ENCODE data around the gene MAPT.

Gene MAPT

DNA sequence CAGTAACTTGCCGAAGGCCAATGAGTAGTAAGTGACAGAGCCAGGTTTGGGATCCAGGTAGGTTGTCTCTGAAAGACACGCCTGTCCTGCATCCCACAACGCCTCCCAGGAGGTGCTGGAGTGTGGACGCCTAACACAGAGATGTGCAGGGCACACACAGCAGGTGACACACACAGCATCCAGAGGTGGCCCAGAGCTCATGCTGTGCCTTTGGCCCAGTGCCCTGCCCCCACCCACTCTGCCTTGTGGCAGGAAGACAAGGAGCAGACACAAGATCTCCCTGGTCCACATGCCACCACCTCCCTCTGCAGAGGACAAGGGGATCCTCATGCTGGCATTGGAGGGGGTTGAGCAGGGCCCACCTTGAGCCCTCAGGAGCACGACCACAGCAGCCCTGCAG lies 90.0 kb downstream of the MAPT start:
- in situ Hi-C loops (cut with HindIII; ENCODE audit: low sequenced_read_pairs) = no loop called here

DNA sequence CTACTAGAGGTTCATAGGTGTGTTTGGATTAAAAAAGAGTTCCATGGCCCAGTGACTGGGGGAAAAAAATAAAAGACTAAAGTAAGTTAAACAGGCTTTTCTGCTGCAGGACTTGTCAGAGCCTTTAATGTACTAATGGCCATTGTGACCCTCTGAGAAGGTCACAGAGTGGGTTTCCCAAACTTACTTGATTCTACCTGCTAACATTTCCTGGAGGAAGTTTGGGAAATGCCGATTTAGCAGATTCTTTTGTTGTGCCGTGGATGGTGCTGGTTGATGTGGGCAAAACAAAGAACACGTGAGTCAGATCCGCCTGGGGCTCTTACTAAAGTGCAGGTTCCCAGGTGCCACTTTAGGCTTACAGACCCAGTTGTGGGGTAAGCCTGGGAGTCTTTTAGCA lies 91.1 kb downstream of the MAPT start:
- in situ Hi-C loops (cut with HindIII; ENCODE audit: low sequenced_read_pairs) = no loop called here

DNA sequence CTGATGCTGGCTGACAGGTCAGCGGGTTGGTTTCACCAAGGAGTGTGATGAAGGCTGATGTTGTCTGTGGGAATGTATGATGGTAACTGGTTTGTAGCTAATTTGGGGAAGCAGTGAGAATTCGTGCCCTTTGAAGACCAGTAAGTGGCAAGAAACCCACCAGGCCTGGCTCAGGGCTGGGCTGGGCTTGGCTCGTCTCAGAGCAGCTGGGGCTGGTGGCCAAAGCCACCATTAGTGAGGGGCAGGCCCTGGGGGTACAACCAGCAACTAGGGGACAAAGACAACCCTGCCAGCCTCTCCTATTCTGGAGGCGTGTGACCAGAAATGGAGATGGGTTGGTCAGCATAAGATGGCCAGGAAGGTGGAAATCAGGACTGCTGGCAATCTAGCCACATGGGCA lies 91.7 kb downstream of the MAPT start:
- in situ Hi-C loops (cut with HindIII; ENCODE audit: low sequenced_read_pairs) = no loop called here

DNA sequence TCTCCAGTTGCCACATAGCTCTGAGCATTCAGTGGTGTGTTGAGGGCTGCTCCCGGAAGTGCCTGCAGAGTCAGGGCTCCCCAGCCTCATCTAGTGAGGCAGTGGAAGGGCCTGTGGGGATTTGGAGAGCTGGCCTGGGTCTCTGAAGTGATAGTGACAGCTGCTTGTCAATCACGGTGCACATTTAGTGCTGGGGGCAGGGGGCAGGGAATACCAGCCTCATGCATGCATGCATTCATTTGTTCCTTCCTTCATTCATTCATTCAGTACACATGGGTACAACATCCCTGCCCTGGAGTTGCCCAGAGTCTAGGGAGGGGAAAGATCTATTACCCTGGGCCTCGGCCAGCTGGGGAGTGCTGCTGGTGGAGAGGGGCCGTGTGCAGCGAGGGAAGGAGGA lies 93.4 kb downstream of the MAPT start:
- in situ Hi-C loops (cut with HindIII; ENCODE audit: low sequenced_read_pairs) = no loop called here

DNA sequence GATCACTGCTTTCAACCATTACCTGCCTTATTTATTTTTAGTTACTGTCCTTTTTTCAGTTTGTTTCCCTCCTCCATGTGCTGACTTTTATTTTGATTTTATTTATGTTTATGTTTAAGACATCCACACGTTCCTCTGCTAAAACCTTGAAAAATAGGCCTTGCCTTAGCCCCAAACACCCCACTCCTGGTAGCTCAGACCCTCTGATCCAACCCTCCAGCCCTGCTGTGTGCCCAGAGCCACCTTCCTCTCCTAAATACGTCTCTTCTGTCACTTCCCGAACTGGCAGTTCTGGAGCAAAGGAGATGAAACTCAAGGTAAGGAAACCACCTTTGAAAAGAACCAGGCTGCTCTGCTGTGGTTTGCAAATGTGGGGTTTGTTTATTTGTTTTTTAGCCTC lies 95.4 kb downstream of the MAPT start:
- in situ Hi-C loops (cut with HindIII; ENCODE audit: low sequenced_read_pairs) = no loop called here

DNA sequence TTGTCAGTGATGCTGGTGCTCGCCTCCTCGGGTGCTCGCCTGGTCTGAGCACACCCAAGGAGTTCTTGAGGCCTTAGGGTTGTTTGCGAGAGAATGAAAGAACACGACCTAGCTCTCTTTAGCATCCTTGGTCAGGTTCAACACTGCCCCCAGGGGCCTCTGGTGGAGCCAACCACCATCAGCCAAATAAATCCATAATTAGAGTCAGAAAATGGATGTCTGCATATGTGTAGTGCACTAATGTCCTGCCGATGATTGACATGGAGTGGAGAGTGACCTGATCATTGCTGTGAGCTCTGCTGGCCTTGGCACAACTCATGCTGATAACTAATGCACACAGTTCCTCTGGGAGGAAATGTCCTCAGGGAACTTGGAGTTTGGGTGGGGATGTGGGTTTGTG lies 96.5 kb downstream of the MAPT start:
- in situ Hi-C loops (cut with HindIII; ENCODE audit: low sequenced_read_pairs) = no loop called here

DNA sequence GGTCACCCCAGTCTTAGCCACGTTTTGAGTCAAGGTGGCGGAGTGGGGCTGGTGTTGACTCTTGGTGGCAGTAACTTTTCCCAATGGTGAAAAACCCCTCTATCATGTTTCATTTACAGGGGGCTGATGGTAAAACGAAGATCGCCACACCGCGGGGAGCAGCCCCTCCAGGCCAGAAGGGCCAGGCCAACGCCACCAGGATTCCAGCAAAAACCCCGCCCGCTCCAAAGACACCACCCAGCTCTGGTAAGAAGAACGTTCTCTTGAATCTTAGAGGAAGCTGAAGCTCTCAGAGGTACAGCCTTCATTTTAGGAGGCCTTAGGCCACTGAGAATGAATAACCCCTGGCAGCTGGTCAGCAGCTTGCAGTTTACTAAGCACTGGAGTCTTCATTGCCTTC lies 97.0 kb downstream of the MAPT start:
- in situ Hi-C loops (cut with HindIII; ENCODE audit: low sequenced_read_pairs) = no loop called here

DNA sequence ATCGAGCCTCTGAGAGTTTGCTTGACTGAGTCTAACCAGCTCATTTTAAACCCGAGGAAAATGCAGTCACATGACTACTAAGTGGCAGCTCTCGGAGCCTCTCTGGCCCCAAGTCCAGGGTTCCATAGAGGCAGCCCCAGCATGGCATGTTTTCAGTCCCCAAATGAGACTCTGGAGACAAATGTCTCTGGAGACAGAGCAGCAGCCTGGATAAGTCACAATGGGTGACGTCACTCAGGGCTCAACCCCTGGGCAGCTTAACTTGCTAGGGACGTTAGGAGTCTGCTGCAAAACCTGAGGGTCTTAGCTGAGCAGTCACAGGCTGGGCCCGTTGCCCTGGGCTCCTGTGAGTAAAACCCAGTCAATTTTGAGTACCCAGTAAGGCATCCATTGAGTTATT lies 97.8 kb downstream of the MAPT start:
- in situ Hi-C loops (cut with HindIII; ENCODE audit: low sequenced_read_pairs) = no loop called here

DNA sequence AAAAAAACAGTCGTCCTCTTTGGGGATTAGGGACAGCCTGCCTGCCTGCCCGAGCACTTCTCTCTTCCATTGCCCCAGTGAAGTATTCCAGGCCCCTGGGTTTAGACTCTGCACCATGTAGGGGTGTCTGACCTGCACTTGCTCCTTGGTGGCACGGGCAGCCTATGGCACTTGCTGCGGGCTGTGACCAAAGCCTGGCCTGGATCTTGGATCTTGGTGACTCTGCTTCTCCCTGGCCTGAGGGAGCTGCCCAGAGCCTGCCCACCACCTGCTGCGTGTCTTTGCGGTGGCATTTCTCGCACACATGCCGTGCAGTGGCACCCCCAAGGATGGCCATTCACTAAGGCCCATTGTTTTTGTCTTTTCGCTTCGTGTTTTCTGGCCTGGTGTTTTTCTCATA lies 98.5 kb downstream of the MAPT start:
- in situ Hi-C loops (cut with HindIII; ENCODE audit: low sequenced_read_pairs) = no loop called here

DNA sequence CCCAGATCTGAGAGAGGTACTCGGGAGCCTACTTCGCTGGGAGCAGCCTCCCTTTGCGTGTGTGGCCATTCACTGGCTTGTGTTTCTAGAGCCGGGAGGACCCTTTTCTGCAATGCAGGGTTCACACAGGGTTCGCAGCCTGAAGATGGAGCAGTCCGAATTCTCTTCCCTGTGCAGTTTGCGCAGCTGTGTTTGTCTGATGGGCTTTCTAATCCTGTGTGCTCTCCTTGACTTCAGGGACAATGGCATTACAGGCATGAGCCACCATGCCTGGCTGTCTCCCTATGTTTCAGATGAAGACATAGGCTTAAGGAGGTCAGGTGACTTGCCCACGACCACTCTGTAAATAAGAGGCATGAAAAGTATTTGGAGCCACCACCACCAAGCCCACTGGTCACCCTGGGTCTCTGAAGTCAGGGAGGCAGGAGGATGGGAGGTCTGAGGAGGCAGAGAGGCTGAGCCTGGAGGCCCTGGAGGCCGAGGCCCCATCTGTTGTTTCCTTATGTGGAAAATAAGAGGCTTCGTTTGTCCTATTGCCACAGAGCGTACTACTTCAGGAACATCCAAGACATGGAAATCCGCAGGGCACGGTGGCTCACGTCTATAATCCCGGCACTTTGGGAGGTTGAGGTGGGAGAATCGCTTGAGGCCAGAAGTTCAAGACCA lies 99.7 kb downstream of the MAPT start:
- in situ Hi-C loops (cut with HindIII; ENCODE audit: low sequenced_read_pairs) = no loop called here

DNA sequence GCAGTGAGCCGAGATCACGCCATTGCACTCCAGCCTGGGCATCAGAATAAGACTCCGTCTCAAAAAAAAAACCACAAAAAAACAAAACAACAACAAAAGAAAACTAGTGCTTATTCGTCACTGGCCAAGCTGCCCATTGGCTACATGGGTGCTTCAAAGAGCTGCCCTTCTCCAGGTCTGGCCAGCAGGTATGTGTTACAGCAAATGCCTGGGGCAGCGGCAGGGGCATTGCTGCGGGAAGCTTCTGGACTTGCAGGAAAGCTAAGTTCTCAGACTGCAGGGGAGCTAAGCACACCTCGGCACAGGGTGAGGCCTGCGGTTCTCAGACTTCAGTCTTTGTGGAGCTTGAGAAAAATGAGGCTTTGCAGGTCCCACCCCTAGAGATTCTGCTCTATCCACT lies 100.6 kb downstream of the MAPT start:
- in situ Hi-C loops (cut with HindIII; ENCODE audit: low sequenced_read_pairs) = no loop called here

DNA sequence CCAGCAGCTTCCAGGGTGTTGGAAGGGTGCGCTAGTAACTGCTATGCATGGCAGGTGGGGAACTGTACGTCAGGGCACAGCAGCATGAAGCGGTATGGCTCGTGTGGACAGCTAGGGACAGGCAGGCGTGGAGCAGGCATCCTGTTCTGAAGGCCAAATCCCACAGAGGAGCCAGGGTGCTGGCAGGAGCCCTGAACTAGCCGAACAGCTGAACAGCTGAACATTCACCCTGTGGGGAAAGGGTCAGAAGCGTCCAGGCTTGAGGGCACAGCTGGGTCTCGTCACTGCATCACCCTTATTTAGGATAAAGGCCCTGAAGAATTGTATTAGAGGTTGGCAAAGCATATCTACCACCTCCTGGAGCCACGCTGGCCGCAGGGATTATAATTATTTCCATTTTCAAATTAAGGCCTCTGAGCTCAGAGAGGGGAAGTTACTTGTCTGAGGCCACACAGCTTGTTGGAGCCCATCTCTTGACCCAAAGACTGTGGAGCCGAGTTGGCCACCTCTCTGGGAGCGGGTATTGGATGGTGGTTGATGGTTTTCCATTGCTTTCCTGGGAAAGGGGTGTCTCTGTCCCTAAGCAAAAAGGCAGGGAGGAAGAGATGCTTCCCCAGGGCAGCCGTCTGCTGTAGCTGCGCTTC lies 101.4 kb downstream of the MAPT start:
- in situ Hi-C loops (cut with HindIII; ENCODE audit: low sequenced_read_pairs) = no loop called here

DNA sequence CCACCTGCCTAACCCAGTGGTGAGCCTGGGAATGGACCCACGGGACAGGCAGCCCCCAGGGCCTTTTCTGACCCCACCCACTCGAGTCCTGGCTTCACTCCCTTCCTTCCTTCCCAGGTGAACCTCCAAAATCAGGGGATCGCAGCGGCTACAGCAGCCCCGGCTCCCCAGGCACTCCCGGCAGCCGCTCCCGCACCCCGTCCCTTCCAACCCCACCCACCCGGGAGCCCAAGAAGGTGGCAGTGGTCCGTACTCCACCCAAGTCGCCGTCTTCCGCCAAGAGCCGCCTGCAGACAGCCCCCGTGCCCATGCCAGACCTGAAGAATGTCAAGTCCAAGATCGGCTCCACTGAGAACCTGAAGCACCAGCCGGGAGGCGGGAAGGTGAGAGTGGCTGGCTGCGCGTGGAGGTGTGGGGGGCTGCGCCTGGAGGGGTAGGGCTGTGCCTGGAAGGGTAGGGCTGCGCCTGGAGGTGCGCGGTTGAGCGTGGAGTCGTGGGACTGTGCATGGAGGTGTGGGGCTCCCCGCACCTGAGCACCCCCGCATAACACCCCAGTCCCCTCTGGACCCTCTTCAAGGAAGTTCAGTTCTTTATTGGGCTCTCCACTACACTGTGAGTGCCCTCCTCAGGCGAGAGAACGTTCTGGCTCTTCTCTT lies 102.1 kb downstream of the MAPT start:
- in situ Hi-C loops (cut with HindIII; ENCODE audit: low sequenced_read_pairs) = no loop called here

DNA sequence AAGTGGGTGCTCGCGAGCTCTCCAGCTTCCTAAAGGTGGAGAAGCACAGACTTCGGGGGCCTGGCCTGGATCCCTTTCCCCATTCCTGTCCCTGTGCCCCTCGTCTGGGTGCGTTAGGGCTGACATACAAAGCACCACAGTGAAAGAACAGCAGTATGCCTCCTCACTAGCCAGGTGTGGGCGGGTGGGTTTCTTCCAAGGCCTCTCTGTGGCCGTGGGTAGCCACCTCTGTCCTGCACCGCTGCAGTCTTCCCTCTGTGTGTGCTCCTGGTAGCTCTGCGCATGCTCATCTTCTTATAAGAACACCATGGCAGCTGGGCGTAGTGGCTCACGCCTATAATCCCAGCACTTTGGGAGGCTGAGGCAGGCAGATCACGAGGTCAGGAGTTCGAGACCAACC lies 102.8 kb downstream of the MAPT start:
- in situ Hi-C loops (cut with HindIII; ENCODE audit: low sequenced_read_pairs) = no loop called here

DNA sequence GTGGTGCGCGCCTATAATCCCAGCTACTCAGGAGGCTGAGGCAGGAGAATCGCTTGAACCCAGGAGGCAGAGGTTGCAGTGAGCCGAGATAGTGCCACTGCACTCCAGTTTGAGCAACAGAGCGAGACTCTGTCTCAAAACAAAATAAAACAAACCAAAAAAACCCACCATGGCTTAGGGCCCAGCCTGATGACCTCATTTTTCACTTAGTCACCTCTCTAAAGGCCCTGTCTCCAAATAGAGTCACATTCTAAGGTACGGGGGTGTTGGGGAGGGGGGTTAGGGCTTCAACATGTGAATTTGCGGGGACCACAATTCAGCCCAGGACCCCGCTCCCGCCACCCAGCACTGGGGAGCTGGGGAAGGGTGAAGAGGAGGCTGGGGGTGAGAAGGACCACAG lies 103.3 kb downstream of the MAPT start:
- in situ Hi-C loops (cut with HindIII; ENCODE audit: low sequenced_read_pairs) = no loop called here

DNA sequence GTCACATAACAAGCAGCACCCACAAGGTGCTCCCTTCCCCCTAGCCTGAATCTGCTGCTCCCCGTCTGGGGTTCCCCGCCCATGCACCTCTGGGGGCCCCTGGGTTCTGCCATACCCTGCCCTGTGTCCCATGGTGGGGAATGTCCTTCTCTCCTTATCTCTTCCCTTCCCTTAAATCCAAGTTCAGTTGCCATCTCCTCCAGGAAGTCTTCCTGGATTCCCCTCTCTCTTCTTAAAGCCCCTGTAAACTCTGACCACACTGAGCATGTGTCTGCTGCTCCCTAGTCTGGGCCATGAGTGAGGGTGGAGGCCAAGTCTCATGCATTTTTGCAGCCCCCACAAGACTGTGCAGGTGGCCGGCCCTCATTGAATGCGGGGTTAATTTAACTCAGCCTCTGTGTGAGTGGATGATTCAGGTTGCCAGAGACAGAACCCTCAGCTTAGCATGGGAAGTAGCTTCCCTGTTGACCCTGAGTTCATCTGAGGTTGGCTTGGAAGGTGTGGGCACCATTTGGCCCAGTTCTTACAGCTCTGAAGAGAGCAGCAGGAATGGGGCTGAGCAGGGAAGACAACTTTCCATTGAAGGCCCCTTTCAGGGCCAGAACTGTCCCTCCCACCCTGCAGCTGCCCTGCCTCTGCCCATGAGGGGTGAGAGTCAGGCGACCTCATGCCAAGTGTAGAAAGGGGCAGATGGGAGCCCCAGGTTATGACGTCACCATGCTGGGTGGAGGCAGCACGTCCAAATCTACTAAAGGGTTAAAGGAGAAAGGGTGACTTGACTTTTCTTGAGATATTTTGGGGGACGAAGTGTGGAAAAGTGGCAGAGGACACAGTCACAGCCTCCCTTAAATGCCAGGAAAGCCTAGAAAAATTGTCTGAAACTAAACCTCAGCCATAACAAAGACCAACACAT lies 104.9 kb downstream of the MAPT start, which contains the start of gene STH:
STH (plus strand) TSS at position 264 of the 913 bp plus-strand sequence; CDS start at position 294, 30 bp downstream.
- in situ Hi-C loops (cut with HindIII; ENCODE audit: low sequenced_read_pairs) = no loop called here

DNA sequence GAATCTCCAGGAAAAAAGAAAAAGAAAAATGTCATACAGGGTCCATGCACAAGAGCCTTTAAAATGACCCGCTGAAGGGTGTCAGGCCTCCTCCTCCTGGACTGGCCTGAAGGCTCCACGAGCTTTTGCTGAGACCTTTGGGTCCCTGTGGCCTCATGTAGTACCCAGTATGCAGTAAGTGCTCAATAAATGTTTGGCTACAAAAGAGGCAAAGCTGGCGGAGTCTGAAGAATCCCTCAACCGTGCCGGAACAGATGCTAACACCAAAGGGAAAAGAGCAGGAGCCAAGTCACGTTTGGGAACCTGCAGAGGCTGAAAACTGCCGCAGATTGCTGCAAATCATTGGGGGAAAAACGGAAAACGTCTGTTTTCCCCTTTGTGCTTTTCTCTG lies 105.5 kb downstream of the MAPT start:
- in situ Hi-C loops (cut with HindIII; ENCODE audit: low sequenced_read_pairs) = no loop called here

DNA sequence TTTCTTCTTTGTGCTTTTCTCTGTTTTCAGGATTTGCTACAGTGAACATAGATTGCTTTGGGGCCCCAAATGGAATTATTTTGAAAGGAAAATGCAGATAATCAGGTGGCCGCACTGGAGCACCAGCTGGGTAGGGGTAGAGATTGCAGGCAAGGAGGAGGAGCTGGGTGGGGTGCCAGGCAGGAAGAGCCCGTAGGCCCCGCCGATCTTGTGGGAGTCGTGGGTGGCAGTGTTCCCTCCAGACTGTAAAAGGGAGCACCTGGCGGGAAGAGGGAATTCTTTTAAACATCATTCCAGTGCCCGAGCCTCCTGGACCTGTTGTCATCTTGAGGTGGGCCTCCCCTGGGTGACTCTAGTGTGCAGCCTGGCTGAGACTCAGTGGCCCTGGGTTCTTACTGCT lies 105.9 kb downstream of the MAPT start:
- in situ Hi-C loops (cut with HindIII; ENCODE audit: low sequenced_read_pairs) = no loop called here

DNA sequence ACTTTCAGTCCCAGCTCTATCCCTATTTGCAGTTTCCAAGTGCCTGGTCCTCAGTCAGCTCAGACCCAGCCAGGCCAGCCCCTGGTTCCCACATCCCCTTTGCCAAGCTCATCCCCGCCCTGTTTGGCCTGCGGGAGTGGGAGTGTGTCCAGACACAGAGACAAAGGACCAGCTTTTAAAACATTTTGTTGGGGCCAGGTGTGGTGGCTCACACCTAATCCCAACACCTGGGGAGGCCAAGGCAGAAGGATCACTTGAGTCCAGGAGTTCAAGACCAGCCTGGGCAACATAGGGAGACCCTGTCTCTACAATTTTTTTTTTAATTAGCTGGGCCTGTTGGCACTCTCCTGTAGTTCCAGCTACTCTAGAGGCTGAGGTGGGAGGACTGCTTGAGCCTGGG lies 106.4 kb downstream of the MAPT start:
- in situ Hi-C loops (cut with HindIII; ENCODE audit: low sequenced_read_pairs) = no loop called here

DNA sequence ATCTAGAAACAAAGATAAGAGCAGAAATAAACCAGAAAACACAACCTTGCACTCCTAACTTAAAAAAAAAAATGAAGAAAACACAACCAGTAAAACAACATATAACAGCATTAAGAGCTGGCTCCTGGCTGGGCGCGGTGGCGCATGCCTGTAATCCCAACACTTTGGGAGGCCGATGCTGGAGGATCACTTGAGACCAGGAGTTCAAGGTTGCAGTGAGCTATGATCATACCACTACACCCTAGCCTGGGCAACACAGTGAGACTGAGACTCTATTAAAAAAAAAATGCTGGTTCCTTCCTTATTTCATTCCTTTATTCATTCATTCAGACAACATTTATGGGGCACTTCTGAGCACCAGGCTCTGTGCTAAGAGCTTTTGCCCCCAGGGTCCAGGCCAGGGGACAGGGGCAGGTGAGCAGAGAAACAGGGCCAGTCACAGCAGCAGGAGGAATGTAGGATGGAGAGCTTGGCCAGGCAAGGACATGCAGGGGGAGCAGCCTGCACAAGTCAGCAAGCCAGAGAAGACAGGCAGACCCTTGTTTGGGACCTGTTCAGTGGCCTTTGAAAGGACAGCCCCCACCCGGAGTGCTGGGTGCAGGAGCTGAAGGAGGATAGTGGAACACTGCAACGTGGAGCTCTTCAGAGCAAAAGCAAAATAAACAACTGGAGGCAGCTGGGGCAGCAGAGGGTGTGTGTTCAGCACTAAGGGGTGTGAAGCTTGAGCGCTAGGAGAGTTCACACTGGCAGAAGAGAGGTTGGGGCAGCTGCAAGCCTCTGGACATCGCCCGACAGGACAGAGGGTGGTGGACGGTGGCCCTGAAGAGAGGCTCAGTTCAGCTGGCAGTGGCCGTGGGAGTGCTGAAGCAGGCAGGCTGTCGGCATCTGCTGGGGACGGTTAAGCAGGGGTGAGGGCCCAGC lies 107.3 kb downstream of the MAPT start:
- in situ Hi-C loops (cut with HindIII; ENCODE audit: low sequenced_read_pairs) = no loop called here
